NCI-H748 treated with DMSO at 0.1 percent for 48 hours (cell line): ENCODE data around the gene MYO1D.
A peak's percentile ranks its signal among the peaks of the same experiment; 100 is the strongest.
"Not testable (repeated sequence)": the region's sequence is repeated elsewhere in the genome, so short reads cannot be mapped to it uniquely, and the experiment has no call there.

Experiments used
- DNase-seq: peaks from one replicate; lab custom pipeline; 2025; lab: John Stamatoyannopoulos, UW

The MYO1D gene

DNA sequence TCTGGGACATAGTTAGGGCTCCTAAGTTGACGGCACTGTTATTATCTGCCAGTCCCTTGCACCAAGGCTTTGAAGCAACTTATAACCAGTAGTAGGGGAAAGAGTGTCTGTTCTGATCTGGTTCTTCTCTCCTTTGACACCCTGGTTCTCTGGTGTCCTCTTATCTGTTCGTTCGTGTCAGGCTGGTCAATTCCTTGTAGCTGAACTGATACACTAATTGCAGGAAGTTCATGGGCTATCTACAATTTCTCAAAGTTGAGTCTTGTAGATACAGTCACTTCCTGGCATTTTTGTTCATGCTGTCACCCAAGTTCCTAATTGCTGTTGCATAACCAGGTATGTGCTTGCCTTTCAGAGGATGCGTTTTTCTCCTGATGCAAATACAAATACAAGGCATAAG is 17.3 kb upstream of the MYO1D start:
- no peak for DNase-seq

DNA sequence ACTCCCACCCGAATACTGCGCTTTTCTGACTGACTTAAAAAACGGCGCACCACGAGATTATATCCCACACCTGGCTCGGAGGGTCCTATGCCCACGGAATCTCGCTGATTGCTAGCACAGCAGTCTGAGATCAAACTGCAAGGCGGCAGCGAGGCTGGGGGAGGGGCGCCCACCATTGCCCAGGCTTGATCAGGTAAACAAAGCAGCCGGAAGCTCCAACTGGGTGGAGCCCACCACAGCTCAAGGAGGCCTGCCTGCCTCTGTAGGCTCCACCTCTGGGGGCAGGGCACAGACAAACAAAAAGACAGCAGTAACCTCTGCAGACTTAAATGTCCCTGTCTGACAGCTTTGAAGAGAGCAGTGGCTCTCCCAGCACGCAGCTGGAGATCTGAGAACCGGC is 10.5 kb upstream of the MYO1D start:
- DNase-seq: not testable (repeated sequence)

DNA sequence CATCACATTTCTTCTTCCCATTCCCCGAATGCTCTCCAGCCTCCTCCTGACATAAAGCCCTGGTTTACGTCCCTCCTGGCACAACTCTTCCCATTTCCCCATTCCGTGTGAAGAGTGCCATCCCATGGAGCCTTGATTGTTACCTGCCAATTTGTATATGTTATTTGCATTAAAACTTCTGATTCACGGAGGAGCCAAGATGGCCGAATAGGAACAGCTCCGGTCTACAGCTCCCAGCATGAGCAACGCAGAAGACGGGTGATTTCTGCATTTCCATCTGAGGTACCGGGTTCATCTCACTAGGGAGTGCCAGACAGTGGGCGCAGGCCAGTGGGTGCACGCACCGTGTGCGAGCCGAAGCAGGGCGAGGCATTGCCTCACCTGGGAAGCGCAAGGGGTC is 10.0 kb upstream of the MYO1D start:
- DNase-seq: peak; percentile 13

DNA sequence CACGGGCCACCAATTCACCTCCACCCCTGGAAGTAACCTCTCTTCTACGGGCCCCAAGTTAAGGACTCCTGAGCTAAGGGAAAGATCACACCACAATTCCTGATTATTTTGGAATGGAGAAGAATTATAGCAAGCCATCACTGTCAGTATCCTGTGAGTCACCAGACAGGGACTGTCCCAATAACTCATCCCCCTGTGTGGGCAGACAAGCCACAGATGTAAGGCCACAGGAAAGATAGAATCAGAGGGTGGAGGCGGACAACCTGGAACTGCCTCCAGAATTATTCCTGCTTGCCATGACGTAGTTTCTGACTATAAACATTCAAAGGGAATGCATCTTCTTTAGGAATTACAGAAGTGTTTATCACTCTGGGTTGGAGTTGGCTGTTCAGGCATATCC is 5.8 kb upstream of the MYO1D start:
- DNase-seq: no peak

DNA sequence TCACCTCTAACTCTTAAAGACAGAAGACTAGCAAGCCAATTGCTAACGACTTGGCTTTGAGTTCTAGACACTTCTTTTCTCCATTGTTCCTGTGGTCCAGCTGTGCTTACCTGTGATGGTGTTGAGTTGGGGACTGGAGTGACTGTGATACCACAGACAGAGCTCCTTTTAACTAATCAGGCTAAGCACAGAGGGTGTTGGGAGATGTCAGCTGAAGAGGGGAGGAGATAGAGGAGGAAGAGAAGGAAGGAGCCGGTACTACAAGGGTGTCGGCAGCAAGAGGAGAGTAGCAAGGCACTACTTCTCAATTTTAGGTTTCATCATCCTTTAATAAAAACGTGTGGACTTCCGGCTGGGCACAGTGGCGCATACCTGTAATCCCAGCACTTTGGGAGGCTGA is 5.1 kb upstream of the MYO1D start:
- DNase-seq: no peak

DNA sequence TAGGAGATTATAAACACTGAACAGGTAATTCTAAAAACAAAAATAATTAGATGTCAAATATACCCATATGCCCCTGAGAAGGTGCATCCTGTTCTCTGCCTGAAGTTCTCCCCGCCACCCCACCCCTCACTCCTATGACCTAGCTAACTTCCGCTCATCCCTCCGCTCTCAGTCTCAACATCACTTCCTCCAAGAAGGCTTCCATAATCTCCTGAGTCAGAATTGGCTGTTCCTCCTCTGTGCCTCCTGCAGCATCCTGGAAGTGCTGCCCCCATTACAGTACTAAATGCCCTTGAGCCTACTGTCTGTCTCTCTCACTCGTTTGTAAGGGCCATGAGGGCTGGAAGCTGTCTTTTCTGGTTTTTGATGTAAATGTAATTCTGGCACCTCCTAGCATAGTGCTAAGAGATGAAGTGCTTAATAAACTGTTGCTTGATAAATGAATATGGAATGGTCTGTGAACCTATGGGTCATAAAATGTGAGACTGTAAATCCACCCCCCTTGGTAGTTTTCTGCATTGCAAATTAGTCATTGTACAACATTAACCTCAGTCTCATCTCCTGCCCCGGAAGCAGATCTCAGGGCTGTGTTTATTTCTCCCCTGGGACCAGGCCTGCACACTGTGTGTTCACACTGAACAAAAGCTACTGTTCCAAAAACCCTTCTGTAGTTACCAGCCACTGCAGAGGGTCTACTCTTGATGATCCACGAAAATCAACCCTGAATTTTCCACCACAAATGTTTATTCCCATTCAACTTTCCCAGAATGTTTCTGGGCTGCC is 3.9 kb upstream of the MYO1D start:
- no peak for DNase-seq

DNA sequence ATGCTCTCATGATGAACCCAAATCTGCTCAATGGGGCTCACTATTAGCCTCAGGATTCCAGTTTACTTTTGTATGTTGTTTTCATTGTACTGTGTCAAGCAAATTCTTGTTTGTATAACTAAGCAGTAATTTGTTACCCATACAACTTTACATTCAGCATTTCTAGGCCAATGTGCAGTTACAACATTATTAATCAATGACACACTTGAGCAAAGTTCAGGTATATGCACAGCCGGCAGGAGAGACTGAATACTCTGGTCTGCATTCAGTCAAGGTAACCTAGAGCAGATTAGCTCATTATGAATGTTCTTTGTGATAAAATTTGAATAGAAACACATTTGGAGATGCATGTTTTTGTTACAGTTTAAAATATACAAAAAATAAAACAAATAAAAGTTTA is 2.2 kb upstream of the MYO1D start:
- DNase-seq: no peak

DNA sequence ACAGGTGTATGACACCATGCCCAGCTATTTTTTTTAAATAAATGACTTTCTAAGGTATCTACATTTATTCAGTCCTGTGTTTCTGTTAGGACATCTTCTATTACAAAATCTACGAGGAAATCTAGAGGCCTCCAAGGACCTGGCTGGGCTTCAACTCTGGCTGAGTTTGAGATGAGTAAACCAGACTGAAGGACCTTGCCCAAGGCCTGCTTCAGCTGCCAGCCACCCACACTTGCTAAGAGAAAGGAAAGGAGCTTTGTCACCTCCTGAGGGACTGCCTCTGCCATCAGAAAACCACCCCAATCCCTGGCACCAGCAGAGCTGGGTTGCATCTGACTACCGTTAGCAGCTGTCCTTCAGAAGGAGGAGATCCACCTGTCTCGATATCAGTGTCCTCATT is 1.3 kb upstream of the MYO1D start:
- DNase-seq: no peak

DNA sequence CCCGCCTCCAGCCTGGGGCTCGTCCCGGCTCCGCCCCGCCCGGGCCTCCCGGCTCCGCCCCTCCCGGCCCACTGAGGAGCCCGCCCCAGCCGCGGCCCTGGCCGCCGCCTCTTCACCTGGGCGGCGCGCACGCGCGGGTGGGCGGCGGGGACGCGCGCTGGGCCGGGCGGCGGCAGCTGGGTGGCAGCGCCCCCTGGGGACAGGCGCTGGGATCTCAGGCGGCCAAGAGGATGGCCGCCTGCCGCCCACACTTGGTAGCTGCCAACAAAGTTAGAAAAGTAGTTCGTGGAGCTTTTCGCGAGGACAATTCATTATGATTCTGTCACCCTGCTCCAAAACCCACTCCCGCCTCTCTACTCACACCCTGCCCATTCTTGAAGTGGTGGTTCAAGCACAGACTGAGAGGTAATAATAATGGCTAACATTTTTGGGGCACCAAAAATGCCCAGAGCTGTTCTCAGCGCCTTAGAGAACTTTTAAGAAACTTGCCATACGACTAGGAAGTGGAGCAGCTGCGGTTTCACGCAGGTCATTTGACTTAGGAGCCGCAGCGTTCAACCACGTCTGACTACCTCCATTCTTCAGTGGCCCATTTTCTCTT is 340 bp upstream of the MYO1D start:
- peak; percentile 77 for DNase-seq

DNA sequence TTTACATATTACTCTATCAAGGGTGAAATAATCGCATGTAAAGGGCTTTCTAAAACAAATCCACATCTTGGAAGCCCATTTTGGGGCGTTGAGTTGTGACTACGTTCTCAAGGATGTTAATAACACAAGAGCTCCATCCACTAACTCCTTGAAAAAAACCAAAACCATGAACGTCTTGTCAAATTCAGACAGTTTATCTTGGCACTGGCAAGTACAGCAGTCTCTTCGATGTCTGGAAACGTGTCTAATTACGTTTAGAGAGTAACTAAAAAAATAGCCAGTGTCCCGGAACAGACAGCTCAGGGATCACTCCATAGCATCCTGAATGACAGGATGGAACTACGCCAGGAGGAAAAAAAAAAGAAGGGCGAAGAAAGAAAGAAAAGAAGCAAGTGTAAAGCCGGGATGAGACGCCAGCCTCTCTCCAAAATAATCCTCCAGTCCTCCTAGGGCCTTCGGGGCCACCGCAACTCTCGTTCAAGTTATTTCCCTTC is 954 bp downstream of the MYO1D start:
- no peak for DNase-seq

DNA sequence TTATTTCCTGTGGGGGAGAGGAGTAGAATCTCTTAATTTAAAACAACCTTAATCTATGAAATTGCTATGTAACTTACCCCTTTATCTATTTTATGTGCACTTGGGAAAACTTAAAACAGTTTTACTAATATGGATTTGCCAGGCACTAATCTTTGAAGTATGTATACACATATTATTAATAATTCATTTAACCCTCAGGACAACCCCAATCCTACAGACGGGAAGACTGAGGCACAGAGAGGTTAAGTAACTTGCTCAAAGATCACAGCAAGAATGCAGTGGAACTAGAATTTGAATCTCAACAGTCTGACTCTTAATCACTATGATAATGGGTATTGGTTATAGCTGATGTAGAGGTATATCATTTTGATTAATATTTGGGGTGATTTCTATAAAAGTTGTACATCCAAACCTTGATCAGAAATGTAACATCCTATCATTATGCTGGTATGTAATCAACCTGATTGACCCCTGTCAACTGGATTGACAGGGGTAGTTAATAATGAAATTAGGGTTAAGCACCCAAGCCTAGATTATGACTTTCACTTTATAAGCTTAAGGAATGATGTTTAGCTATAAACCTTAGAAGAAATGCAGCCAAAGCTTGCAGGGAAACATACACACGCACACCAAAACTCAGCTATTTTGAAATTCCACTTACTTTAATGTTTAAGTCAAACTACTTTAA is 1.6 kb downstream of the MYO1D start:
- DNase-seq: no peak

DNA sequence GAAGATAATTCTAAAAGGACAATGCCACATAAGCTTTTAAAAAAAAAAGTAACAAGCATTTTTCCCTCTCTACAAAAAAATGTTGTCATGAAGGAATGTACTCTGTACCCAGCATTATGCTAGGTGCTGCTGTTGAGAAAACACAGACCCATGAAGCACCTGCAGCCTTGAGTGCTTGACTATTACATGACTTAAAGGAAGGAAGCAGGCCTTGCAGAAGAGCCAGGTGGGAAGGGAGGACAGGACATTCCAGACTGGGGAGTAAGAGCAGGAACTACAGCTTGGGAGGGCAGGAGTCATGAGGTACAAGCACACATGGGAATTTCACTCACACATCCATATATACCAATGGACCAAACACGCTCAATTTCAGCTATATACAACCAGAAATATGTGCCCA is 3.8 kb downstream of the MYO1D start:
- DNase-seq: no peak

DNA sequence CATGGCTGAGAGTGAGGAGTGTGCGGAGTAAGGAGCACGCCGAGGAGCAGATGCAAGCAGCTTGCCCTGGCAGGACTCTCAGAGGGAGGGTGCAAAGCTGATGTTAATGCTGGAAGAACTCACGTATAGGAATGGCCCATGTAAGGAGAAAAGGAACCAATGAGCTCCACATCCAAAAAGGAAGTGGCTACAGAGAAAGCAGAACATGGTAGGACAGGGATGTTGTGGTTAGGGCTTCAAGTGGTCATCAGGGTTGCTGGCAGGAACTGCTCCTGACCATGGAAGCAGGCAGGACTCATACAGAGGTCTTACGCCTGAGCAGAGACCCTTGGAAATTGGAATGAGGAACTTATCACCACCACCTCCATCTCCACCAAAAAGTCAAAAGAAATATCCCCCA is 5.2 kb downstream of the MYO1D start:
- DNase-seq: no peak

DNA sequence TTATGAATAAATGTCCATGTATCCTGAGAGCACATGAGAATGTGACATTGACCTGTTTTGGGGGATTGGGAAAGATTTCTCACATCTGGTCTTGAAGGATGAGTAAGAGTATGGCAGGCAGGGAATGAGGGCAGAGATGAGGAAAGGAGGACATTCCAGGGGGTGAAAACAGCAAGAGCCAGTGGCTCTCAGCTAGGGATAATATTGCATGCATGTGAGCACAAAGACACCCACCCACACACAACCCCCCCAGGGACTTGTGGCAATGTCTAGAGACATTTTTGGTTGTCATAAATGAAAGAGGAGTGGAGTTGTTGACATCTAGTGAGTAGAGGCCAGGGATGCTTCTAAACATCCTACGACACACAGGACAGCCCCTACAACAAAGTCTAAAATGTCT is 6.0 kb downstream of the MYO1D start:
- DNase-seq: no peak

DNA sequence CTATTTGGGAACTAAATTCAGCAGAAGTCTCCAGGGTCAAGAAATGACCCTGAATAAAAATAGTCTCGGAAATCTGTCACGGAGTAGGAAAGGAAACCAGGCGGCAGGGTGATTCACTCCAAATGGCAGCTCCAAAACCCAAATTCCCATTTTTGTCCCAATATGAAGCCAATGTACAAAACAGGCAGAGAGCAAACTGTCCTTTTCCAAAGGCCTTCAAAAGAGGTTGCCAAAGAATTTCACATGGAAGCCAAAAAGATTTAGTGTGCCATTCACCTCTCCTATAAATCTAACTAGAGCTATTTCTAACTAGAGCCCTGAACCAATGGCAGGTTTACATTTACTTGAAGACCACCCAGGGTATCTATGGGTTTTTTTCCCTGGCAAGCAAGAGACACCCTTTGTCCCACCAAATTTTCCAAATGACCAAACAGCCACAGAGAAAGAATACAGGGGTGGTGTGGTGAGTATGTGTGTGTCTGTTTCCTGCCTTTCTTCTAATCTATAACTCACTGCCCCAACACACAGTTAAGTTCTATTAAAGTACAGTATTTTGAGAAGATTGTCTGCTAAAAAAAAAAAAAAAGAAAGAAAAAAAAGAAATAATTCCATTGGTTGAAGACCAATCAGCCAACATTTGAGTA is 6.8 kb downstream of the MYO1D start:
- no peak for DNase-seq

DNA sequence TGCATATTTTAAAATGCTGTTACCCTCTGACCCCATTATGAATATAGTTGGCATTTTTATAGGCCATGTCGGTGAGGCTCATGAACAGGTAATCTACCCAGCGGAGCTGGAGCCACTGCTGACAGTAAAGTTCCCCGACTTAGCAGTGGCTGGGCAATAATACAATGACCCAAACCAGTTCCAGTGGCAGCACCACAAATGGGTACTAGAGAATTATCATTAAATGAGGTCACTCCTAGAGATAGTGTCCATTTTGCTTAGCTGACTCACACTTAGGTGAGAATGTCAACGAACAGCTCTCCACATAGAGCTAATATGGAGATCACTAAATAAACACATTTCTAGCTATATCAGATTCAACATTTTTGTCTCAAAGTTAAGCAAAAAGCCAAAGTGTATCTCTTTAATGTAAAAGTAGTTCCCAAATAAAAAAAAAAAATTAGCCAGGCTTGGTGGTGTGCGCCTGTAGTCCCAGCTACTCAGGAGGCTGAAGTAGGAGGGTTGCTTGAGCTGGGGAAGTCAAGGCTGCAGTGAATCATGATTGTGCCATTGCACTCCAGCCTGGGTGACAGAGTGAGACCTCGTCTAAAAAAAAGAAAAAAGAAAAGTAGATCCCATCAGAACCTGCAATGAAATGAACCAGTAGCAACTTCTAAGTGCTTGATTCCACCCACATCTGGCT is 7.4 kb downstream of the MYO1D start:
- no peak for DNase-seq

DNA sequence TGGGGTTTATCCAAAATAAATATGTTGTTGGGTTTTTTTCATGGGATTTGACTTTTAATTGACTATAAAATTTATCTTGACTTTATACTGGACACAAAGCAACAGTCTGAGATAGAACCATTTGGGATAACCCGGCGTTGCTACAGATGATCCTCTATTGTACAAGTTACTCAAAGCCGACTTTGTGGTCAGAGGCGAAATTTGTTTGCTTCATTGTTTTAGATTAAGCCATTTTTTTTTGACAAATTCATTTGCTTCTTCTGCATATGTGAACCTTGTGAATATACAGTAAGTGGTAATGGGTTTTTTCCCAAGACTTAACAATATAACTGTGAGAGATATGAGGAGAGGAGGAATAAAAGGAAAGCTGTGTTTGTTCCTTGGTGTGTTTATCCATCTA is 11.8 kb downstream of the MYO1D start:
- DNase-seq: no peak

DNA sequence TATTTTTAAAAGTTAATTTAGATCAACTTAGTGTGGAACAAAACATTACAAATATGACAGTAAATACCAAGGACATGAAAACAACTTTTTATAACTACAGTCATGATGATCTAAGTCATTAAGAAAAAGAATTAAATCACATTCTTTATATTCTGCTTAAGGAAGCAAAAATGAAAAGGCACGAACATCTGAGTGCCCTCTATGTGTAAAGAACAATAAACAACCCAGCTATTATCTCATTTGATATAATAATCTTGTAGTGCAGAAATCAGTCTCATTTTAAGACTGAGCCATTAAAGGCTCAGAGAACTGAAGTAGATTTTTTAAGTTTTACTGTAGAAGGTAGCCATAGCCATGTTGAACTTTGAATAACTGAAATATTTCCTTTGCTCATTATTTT is 13.4 kb downstream of the MYO1D start:
- no peak for DNase-seq

DNA sequence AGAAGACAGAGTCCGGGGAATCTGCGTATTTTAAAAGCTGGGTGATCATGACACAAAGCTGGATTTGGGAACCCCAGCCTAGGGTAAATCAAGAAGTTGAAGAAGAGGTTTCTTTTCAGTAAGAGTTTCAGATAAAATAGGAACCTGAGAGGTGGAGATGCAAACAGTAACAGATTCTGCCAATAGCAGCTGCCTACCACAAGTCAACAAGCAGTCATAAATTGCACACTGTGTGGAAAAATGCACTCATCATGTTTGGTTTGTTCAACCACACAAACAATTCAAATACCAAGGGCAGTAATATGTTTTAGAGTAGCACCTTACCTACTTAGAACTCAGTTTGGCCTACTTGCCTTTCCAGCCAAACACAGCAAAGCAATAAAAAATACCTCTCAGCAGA is 14.0 kb downstream of the MYO1D start:
- no peak for DNase-seq

DNA sequence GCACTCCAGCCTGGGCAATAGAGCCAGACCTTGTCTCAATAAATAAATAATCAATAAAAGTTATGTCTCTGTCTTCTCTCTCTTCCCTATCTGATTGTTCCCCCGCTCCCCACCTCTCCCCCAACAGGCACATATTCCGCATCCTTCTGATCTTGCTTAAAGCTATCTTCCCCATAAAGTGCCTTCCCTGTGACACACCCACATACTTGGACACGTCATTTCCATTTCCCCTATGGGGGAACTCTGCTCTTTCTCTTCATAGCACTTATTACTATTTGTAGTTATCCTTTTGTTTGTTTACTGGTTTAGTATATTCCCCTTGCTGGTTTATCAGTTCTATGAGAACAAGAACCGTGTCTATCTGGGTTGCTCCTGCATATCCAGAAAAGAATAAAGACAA is 14.9 kb downstream of the MYO1D start:
- no peak for DNase-seq

DNA sequence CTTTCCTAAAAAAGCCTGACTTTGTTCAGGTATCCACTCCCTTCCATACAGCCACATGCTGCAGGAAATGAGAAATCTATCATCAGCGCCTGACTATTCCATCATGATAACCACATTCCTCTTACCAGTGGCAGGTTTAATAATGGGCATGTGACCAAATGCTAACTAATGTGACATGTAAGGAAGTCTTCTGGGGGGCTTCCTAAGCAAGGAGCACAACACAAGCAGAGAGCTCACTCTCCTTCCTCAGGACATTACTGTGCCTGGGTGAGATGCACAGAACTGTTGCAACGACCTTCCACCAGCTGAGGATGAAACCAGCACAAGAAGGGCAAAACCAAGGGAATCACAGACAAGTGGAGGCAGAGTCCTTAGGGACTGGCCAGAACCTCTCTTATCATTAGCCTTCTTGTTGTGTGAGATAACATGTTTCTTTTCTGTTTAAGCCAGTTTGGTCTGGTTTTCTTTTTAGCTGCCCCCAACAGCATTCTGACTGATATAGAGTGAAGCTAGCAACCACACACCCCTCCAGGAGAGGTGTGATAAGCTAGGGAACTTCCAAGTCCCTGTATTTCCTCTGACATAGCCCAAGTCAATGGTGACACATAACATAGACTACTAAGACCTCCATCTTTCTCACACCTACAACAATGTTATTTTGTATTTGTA is 16.9 kb downstream of the MYO1D start:
- DNase-seq: no peak

DNA sequence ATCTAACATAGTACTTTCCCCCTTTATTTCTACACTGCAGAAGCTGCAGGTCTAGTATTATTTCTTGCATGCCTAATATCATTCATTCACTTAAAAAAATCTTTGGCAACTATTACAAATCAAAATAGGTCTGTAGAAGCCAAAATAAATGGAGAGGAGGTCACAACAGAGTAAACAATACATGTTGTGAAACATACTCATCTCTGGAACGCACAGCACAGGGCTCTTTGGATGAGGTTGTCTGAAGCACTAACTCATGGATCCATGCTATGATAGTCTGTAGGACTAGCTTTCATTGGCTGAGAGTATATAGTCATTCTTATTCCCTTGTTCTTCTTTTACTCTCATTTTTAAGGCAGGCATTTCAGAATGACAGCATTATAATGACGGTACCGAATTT is 21.3 kb downstream of the MYO1D start:
- DNase-seq: no peak
